ENCODE measurements around the gene WIPI1. TPM values are rescaled to one million over a fixed set of nuclear protein-coding genes. Genes with fewer than 3 reads are reported as not detected.

The WIPI1 gene
- total and polyA plus RNA-seq, 2 of the 13 experiments (the other 11 are each of a cell fraction or from before 2014, with no cell fraction given), result 29.4 to 141 TPM

DNA sequence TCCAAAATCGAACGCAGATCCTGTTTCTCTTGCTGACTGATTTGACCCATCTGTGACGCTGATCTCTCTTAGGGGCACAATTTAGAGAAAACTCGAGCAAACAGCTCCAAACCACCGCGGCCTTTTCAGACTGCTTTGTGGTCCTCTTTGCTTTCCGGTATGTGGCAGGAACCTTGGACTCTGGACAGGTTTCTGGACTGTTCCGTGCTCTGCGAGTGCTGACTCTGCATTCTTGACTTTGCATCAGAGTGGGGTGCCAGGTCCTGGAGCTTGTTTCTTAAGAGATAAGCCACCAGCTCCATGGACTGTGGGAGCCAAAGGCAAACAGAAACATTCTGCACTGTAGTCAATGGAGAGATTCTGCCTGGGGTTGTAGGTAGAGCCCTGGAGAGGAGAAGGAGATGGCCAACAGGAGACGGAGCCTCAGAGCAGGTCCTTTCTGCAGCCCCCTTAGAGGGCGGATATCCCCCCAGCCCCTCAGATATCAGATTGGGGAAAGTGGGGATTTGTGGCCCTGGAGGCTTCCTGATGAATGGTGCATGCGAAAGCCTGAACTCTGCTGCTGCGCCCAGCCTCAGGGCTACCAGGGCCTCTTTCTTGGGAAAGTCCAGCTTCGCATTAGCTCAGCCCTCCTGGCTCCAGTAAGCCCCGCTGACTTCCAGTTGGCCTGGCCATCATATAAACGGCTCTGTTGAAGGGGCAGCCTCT is 65.6 kb downstream of the WIPI1 start (continued):
- TF ChIP-seq ZBTB34 (CRISPR knock-in tag; IDR thresholded peaks at IDR 0.05), result no peak
- TF ChIP-seq RAD21 (CRISPR knock-in tag; IDR thresholded peaks at IDR 0.05), result no peak
- TF ChIP-seq KAT2B (IDR thresholded peaks at IDR 0.05; ENCODE audit: borderline replicate concordance, low read depth, low read length), result no peak
- TF ChIP-seq ZNF343 (CRISPR knock-in tag; IDR thresholded peaks at IDR 0.05), result 0 out of 2 replicates have a peak, but pooled peaks have one; percentile 56
- TF ChIP-seq RFX3 (CRISPR knock-in tag; IDR thresholded peaks at IDR 0.05), result no peak
- TF ChIP-seq ZNF546 (CRISPR knock-in tag; conservative IDR thresholded peaks at IDR 0.05), result no peak
- no peak for TF ChIP-seq ARID3A (IDR thresholded peaks at IDR 0.05; ENCODE audit: low read depth, low read length)
- no peak for TF ChIP-seq ZNF530 (CRISPR knock-in tag; IDR thresholded peaks at IDR 0.05; ENCODE audit: low read depth)
- TF ChIP-seq SNRNP70 (IDR thresholded peaks at IDR 0.05; ENCODE audit: low read depth, low read length), result no peak
- TF ChIP-seq GATA4 (IDR thresholded peaks at IDR 0.05; ENCODE audit: borderline replicate concordance, low read depth), result peak; percentile 65; the same call in 1 of the 2 replicates
- TF ChIP-seq POLR2AphosphoS2 (IDR thresholded peaks at IDR 0.05; ENCODE audit: low read depth, low read length), result no peak
- no peak for TF ChIP-seq MAZ (IDR thresholded peaks at IDR 0.05; ENCODE audit: borderline replicate concordance, low read depth, low read length)
- TF ChIP-seq MAZ (CRISPR knock-in tag; IDR thresholded peaks at IDR 0.05; ENCODE audit: low read depth), result no peak
- TF ChIP-seq RNF2 (conservative IDR thresholded peaks at IDR 0.05; ENCODE audit: low read depth), result no peak
- TF ChIP-seq ZNF263 (CRISPR knock-in tag; IDR thresholded peaks at IDR 0.05), result no peak
- no peak for TF ChIP-seq ZSCAN30 (CRISPR knock-in tag; IDR thresholded peaks at IDR 0.05)
- no peak for TF ChIP-seq RFXAP (CRISPR knock-in tag; IDR thresholded peaks at IDR 0.05; ENCODE audit: borderline replicate concordance)
- TF ChIP-seq, protein P1, sequence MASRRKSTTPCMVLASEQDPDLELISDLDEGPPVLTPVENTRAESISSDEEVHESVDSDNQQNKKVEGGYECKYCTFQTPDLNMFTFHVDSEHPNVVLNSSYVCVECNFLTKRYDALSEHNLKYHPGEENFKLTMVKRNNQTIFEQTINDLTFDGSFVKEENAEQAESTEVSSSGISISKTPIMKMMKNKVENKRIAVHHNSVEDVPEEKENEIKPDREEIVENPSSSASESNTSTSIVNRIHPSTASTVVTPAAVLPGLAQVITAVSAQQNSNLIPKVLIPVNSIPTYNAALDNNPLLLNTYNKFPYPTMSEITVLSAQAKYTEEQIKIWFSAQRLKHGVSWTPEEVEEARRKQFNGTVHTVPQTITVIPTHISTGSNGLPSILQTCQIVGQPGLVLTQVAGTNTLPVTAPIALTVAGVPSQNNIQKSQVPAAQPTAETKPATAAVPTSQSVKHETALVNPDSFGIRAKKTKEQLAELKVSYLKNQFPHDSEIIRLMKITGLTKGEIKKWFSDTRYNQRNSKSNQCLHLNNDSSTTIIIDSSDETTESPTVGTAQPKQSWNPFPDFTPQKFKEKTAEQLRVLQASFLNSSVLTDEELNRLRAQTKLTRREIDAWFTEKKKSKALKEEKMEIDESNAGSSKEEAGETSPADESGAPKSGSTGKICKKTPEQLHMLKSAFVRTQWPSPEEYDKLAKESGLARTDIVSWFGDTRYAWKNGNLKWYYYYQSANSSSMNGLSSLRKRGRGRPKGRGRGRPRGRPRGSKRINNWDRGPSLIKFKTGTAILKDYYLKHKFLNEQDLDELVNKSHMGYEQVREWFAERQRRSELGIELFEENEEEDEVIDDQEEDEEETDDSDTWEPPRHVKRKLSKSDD (CRISPR knock-in tag; IDR thresholded peaks at IDR 0.05; ENCODE audit: low read depth), result no peak
- TF ChIP-seq KLF12 (CRISPR knock-in tag; IDR thresholded peaks at IDR 0.05; ENCODE audit: borderline replicate concordance), result no peak
- peak; percentile 49; the same call in 1 of the 2 replicates for TF ChIP-seq THAP11 (CRISPR knock-in tag; IDR thresholded peaks at IDR 0.05)
- TF ChIP-seq ZBTB21 (CRISPR knock-in tag; IDR thresholded peaks at IDR 0.05), result 0 out of 2 replicates have a peak, but pooled peaks have one; percentile 13
- TF ChIP-seq ZNF777 (CRISPR knock-in tag; IDR thresholded peaks at IDR 0.05), result no peak
- peak; percentile 50; the same call in 1 of the 2 replicates for TF ChIP-seq GFI1 (CRISPR knock-in tag; IDR thresholded peaks at IDR 0.05; ENCODE audit: borderline replicate concordance)
- no peak for TF ChIP-seq ZFP90 (CRISPR knock-in tag; IDR thresholded peaks at IDR 0.05; ENCODE audit: borderline replicate concordance)
- no peak for TF ChIP-seq ZNF773 (CRISPR knock-in tag; IDR thresholded peaks at IDR 0.05; ENCODE audit: borderline replicate concordance)

Data from HepG2 (cell line).